ENCODE measurements around the gene TMBIM4.

Gene TMBIM4

GRCh38 chr12:66199831-66200509 is 30.2 kb upstream of the TMBIM4 start:
- H3K27ac ChIP-seq (ENCODE audit: low read depth, low read length), result no peak overlapping the region
- peaks cover 4% of the 10 kb centered on the region; the same call in 1 of the 2 replicates for H3K9me3 ChIP-seq (ENCODE audit: insufficient read depth, low read length)
- no peak overlapping the region for H3K4me3 ChIP-seq (ENCODE audit: insufficient read depth, low read length, poor library complexity, severe bottlenecking)
- H3K79me2 ChIP-seq (ENCODE audit: insufficient read depth, low read length), result no peaks in the 10 kb centered on the region
- no peak for TF ChIP-seq EZH2phosphoT487 (conservative IDR thresholded peaks at IDR 0.05; ENCODE audit: low read length)
- no peak for TF ChIP-seq CTCF (IDR thresholded peaks at IDR 0.05; ENCODE audit: insufficient read depth, low read length, poor library complexity, severe bottlenecking)
- H4K20me1 ChIP-seq (ENCODE audit: low read depth, low read length), result no peaks in the 10 kb centered on the region
- no peaks in the 10 kb centered on the region for H3K27me3 ChIP-seq (ENCODE audit: low read length)
- H3K9ac ChIP-seq (ENCODE audit: low read length), result no peak overlapping the region
- H3F3A ChIP-seq (ENCODE audit: insufficient read depth), result peaks cover 6% of the 10 kb centered on the region; the same call in 1 of the 2 replicates
- 0 out of 2 replicates have a peak, but pooled peaks cover 6% of the 10 kb centered on the region for H3K36me3 ChIP-seq (ENCODE audit: low read length)
- H3K9me2 ChIP-seq (replicated peaks; ENCODE audit: insufficient read depth, low read length), result no peaks in the 10 kb centered on the region
- H2AFZ ChIP-seq (ENCODE audit: low read depth, low read length, severe bottlenecking), result no peak overlapping the region
- no peak overlapping the region for H3K4me2 ChIP-seq (ENCODE audit: low read depth, low read length, poor library complexity, severe bottlenecking)

GRCh38 chr12:66199141-66199540 is 29.3 kb upstream of the TMBIM4 start:
- no peak overlapping the region for H3K9ac ChIP-seq (ENCODE audit: low read length)
- H3K4me2 ChIP-seq (ENCODE audit: low read depth, low read length, poor library complexity, severe bottlenecking), result no peak overlapping the region
- TF ChIP-seq EZH2phosphoT487 (conservative IDR thresholded peaks at IDR 0.05; ENCODE audit: low read length) (no peak), CTCF (IDR thresholded peaks at IDR 0.05; ENCODE audit: insufficient read depth, low read length, poor library complexity, severe bottlenecking) (no peak)
- H3K27me3 ChIP-seq (ENCODE audit: low read length), result no peaks in the 10 kb centered on the region
- no peak overlapping the region for H2AFZ ChIP-seq (ENCODE audit: low read depth, low read length, severe bottlenecking)
- no peaks in the 10 kb centered on the region for H3K9me2 ChIP-seq (replicated peaks; ENCODE audit: insufficient read depth, low read length)
- H3K36me3 ChIP-seq (ENCODE audit: low read length), result 0 out of 2 replicates have a peak, but pooled peaks cover 6% of the 10 kb centered on the region
- no peaks in the 10 kb centered on the region for H3K79me2 ChIP-seq (ENCODE audit: insufficient read depth, low read length)
- peaks cover 4% of the 10 kb centered on the region; the same call in 1 of the 2 replicates for H3K9me3 ChIP-seq (ENCODE audit: insufficient read depth, low read length)
- H3F3A ChIP-seq (ENCODE audit: insufficient read depth), result peaks cover 6% of the 10 kb centered on the region; the same call in 1 of the 2 replicates
- H3K27ac ChIP-seq (ENCODE audit: low read depth, low read length), result no peak overlapping the region
- no peak overlapping the region for H3K4me3 ChIP-seq (ENCODE audit: insufficient read depth, low read length, poor library complexity, severe bottlenecking)
- no peaks in the 10 kb centered on the region for H4K20me1 ChIP-seq (ENCODE audit: low read depth, low read length)

- Histone ChIP-seq H3K9ac (ENCODE audit: low read length) (no peak overlapping the region), H2AFZ (ENCODE audit: low read depth, low read length, severe bottlenecking) (no peak overlapping the region), H4K20me1 (ENCODE audit: low read depth, low read length) (no peaks in the 10 kb centered on the region), H3K27ac (ENCODE audit: low read depth, low read length) (peak overlapping the region; percentile 71; the same call in 1 of the 2 replicates), H3K79me2 (ENCODE audit: insufficient read depth, low read length) (no peaks in the 10 kb centered on the region), H3K4me3 (ENCODE audit: insufficient read depth, low read length, poor library complexity, severe bottlenecking) (peak overlapping the region; percentile 18), H3K4me2 (ENCODE audit: low read depth, low read length, poor library complexity, severe bottlenecking) (peak overlapping the region; percentile 63), H3K9me2 (replicated peaks; ENCODE audit: insufficient read depth, low read length) (no peaks in the 10 kb centered on the region), H3K36me3 (ENCODE audit: low read length) (0 out of 2 replicates have a peak, but pooled peaks cover 6% of the 10 kb centered on the region), H3F3A (ENCODE audit: insufficient read depth) (peaks cover 6% of the 10 kb centered on the region; the same call in 1 of the 2 replicates), H3K9me3 (ENCODE audit: insufficient read depth, low read length) (peaks cover 4% of the 10 kb centered on the region; the same call in 1 of the 2 replicates), H3K27me3 (ENCODE audit: low read length) (no peaks in the 10 kb centered on the region)
- TF ChIP-seq CTCF (IDR thresholded peaks at IDR 0.05; ENCODE audit: insufficient read depth, low read length, poor library complexity, severe bottlenecking) (no peak), EZH2phosphoT487 (conservative IDR thresholded peaks at IDR 0.05; ENCODE audit: low read length) (no peak)
Measured at GRCh38 chr12:66197495-66197921, 27.7 kb upstream of the TMBIM4 start.
